ENCODE results near the gene CYP24A1.

GRCh38 chr20:54195483-54196472, 22.0 kb upstream of the CYP24A1 start:
- TF ChIP-seq CTCF (IDR thresholded peaks at IDR 0.05; ENCODE audit: insufficient read depth, low read depth, low read length): no peak
- no peak for TF ChIP-seq EZH2 (IDR thresholded peaks at IDR 0.05; ENCODE audit: insufficient read depth, low read length)
